ENCODE data around the gene CDK14.

The CDK14 gene

GRCh38 chr7:90839727-90840291 lies 243.7 kb downstream of the CDK14 start:
- Histone ChIP-seq H3K4me3 (no peak overlapping the region), H3K9me3 (no peaks in the 10 kb centered on the region), H3K4me1 (no peaks in the 10 kb centered on the region), H3K36me3 (replicated peaks) (no peaks in the 10 kb centered on the region), H3K27me3 (ENCODE audit: low read depth) (no peaks in the 10 kb centered on the region; the same call in 1 of the 2 replicates)
- in situ Hi-C loops (cut with MboI; ENCODE audit: low sequenced_read_pairs): no loop called here
- DNase-seq (ENCODE audit: low spot score in 2 of 2): no peak

GRCh38 chr7:90841759-90842429 lies 245.8 kb downstream of the CDK14 start:
- in situ Hi-C loops (cut with MboI; ENCODE audit: low sequenced_read_pairs): no loop called here

DNA sequence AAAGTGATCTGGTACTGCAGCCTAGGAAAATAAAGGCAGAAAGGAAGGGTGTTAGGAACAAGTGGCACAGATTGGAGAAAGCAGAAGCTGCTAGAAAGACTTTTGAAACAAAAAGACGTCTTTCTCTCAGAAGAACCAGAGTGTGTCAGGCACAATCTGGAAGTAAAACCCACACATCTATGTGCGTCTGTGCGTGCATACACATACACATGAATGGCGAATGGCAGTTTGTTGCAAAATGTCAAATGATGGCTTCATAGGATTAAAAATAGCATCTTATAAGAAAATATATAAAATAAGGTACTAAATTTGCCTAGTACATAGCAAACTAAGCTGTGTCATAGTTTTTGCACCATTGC lies 246.3 kb downstream of the CDK14 start:
- in situ Hi-C loops (cut with MboI; ENCODE audit: low sequenced_read_pairs): no loop called here

More at GRCh38 chr7:90841759-90842429, 245.8 kb downstream of the CDK14 start:
- DNase-seq (ENCODE audit: low spot score in 2 of 2): no peak
- no peaks in the 10 kb centered on the region for H3K4me1 ChIP-seq
- no peaks in the 10 kb centered on the region; the same call in 1 of the 2 replicates for H3K27me3 ChIP-seq (ENCODE audit: low read depth)
- H3K36me3 ChIP-seq (replicated peaks): no peaks in the 10 kb centered on the region
- no peaks in the 10 kb centered on the region for H3K9me3 ChIP-seq
- H3K4me3 ChIP-seq: no peak overlapping the region

GRCh38 chr7:90843472-90843871 lies 247.4 kb downstream of the CDK14 start:
- Histone ChIP-seq H3K9me3 (no peaks in the 10 kb centered on the region), H3K4me1 (no peaks in the 10 kb centered on the region), H3K36me3 (replicated peaks) (no peaks in the 10 kb centered on the region), H3K27me3 (ENCODE audit: low read depth) (no peaks in the 10 kb centered on the region; the same call in 1 of the 2 replicates), H3K4me3 (no peak overlapping the region)
- in situ Hi-C loops (cut with MboI; ENCODE audit: low sequenced_read_pairs): no loop called here
- no peak for DNase-seq (ENCODE audit: low spot score in 2 of 2)

More for the DNA sequence above, 246.3 kb downstream of the CDK14 start:
- H3K9me3 ChIP-seq: no peaks in the 10 kb centered on the region
- H3K4me3 ChIP-seq: no peak overlapping the region
- H3K4me1 ChIP-seq: no peaks in the 10 kb centered on the region
- DNase-seq (ENCODE audit: low spot score in 2 of 2): no peak
- no peaks in the 10 kb centered on the region for H3K36me3 ChIP-seq (replicated peaks)
- no peaks in the 10 kb centered on the region; the same call in 1 of the 2 replicates for H3K27me3 ChIP-seq (ENCODE audit: low read depth)

DNA sequence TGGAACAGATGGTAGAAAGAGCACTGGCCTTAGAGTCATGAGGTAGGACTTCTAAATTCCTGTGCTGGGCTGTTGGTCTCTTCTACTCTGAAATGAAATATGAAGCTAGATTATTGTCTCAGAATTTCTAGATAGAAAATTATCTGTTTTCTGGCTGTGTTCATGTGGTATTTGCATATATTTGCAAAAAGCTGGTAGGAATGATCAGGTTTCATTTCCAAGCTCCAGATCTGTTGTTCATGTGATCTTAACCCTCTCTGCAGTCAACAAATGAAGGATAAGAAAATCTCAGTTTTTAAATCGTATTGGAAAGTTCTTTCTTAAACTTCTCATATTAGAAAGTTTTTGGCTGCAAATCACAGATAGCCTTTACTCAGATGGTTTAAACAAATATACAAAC lies 248.3 kb downstream of the CDK14 start:
- in situ Hi-C loops (cut with MboI; ENCODE audit: low sequenced_read_pairs): no loop called here
- H3K36me3 ChIP-seq (replicated peaks): no peaks in the 10 kb centered on the region
- DNase-seq (ENCODE audit: low spot score in 2 of 2): no peak
- H3K9me3 ChIP-seq: no peaks in the 10 kb centered on the region
- H3K4me1 ChIP-seq: no peaks in the 10 kb centered on the region
- no peak overlapping the region for H3K4me3 ChIP-seq
- no peaks in the 10 kb centered on the region; the same call in 1 of the 2 replicates for H3K27me3 ChIP-seq (ENCODE audit: low read depth)

DNA sequence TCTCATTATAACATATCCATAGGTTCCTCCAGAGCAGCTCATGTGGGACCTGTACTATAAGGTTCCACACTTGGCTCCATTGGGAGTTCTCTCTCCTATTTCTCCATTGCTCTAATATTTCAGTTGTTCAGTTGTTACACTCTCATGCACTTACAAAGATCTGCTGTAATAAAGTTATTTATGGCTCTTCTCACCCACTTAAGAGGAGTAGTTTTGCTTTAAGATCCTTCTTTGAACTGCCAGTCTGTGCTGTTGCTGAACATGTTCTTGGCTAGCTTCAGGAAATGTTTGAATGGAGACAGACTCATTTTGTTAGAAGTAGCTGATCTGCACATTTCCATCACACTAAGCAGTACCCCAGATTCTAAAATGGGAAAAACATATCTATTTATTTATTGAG lies 250.1 kb downstream of the CDK14 start:
- no peak for DNase-seq (ENCODE audit: low spot score in 2 of 2)
- no peak overlapping the region for H3K4me3 ChIP-seq
- no peaks in the 10 kb centered on the region for H3K9me3 ChIP-seq
- no peaks in the 10 kb centered on the region for H3K4me1 ChIP-seq
- in situ Hi-C loops (cut with MboI; ENCODE audit: low sequenced_read_pairs): no loop called here
- no peaks in the 10 kb centered on the region for H3K36me3 ChIP-seq (replicated peaks)
- no peaks in the 10 kb centered on the region for H3K27me3 ChIP-seq (ENCODE audit: low read depth)

DNA sequence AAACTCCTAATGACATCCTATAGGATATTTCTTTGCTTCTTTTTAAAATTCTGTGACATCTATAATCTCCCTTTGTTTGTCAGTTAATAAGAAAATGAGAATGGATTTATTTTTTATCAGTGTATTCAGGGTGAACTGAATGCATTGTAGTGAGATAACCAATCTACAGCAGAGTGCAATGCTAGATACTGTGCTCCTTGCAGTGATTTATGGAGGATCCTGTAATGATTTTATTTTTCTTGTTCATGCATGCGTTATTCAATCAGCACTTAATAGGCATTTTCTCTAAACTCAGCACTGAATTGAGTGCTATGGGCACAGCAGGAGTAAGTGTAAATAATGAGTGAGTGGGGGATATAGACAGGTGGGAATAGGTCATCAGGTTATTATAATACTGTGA lies 253.9 kb downstream of the CDK14 start:
- H3K4me1 ChIP-seq: no peaks in the 10 kb centered on the region
- no peak for DNase-seq (ENCODE audit: low spot score in 2 of 2)
- H3K9me3 ChIP-seq: no peaks in the 10 kb centered on the region
- H3K27me3 ChIP-seq (ENCODE audit: low read depth): no peaks in the 10 kb centered on the region
- no peaks in the 10 kb centered on the region for H3K36me3 ChIP-seq (replicated peaks)
- in situ Hi-C loops (cut with MboI; ENCODE audit: low sequenced_read_pairs): no loop called here
- H3K4me3 ChIP-seq: no peak overlapping the region

- H3K9me3 ChIP-seq: no peaks in the 10 kb centered on the region
- H3K4me1 ChIP-seq: no peaks in the 10 kb centered on the region
- in situ Hi-C loops (cut with MboI; ENCODE audit: low sequenced_read_pairs): no loop called here
- H3K36me3 ChIP-seq (replicated peaks): no peaks in the 10 kb centered on the region
- H3K4me3 ChIP-seq: no peak overlapping the region
- no peak for DNase-seq (ENCODE audit: low spot score in 2 of 2)
- H3K27me3 ChIP-seq (ENCODE audit: low read depth): no peaks in the 10 kb centered on the region
Measured at GRCh38 chr7:90850471-90850870, 254.3 kb downstream of the CDK14 start.

DNA sequence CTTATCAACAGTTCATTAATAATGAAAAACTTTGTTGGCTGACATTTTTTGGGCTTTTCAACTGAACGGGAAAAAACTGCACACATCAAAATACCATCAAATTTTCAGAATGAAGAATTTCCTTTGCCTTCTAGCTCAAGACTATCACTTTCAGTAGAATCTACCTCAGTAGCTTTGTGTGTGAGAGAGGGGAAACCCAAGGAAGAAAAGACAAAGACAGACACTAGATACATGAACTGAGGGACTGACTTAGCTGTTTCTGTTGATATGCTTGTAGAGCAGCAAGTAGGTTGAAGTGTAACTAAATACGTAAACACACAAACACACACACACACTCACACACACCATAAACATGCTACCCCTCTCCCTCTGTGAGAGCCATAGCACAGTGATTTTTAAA lies 257.1 kb downstream of the CDK14 start:
- DNase-seq (ENCODE audit: low spot score in 2 of 2): no peak
- H3K27me3 ChIP-seq (ENCODE audit: low read depth): no peaks in the 10 kb centered on the region
- no peaks in the 10 kb centered on the region for H3K9me3 ChIP-seq
- H3K4me1 ChIP-seq: no peaks in the 10 kb centered on the region
- no peaks in the 10 kb centered on the region for H3K36me3 ChIP-seq (replicated peaks)
- in situ Hi-C loops (cut with MboI; ENCODE audit: low sequenced_read_pairs): no loop called here
- no peak overlapping the region for H3K4me3 ChIP-seq

DNA sequence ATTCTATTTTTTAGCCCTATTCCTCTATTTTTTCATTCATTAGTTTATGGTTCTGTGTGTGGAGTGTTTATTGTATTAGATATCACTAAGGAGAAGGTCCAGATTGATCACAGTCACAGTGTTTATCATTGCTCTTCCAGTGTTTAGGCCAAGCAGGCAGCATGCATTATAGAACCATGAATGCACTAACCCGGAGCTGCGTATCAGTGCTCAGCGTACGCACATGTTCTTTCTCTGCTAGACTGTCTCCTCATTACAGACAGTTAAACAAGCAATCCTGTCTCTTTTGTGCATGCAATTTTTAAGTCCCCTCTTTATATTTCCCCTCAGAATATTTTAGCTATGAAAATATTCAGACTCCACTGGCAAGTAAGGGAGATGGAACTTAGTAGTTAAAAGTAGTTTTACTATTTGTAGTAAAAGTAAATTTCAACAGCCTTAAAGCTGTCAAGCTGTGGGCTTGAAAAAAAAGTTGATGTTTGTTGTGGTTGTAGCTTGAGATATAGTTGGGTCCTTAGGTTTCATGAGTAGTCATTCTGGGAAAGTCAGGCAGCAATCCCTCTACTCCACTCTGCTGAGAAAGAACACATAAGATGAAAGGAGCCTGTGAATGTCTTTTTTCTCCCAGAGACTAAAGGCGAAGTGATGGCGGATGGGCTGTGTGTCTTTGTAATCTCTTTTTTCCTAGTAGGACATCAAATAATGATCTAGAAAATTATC lies 260.4 kb downstream of the CDK14 start:
- in situ Hi-C loops (cut with MboI; ENCODE audit: low sequenced_read_pairs): no loop called here

DNA sequence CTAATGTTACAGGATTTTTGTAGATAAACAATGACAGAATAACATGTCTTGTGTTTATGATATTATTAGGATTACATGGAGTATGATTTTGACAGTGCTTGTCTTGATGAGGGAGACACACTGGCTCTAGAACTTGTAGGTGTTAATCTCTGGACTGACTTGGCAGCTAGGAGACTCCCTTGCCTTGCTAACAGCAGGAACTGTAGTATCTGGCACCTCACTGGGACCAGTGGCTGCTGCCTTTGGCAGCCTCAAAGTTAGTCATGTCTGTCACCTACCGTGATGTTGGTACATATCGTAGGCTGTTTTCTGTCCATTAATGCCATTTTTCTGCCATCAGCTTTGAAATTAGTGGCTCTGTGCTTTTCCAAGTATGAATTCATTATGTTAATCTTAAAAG lies 261.5 kb downstream of the CDK14 start:
- Histone ChIP-seq H3K36me3 (replicated peaks) (no peaks in the 10 kb centered on the region), H3K27me3 (ENCODE audit: low read depth) (no peaks in the 10 kb centered on the region), H3K9me3 (no peaks in the 10 kb centered on the region), H3K4me1 (no peaks in the 10 kb centered on the region), H3K4me3 (no peak overlapping the region)
- in situ Hi-C loops (cut with MboI; ENCODE audit: low sequenced_read_pairs): no loop called here
- no peak for DNase-seq (ENCODE audit: low spot score in 2 of 2)

More for the DNA sequence above, 260.4 kb downstream of the CDK14 start:
- DNase-seq (ENCODE audit: low spot score in 2 of 2): no peak
- Histone ChIP-seq H3K9me3 (no peaks in the 10 kb centered on the region), H3K27me3 (ENCODE audit: low read depth) (no peaks in the 10 kb centered on the region), H3K36me3 (replicated peaks) (no peaks in the 10 kb centered on the region), H3K4me1 (no peaks in the 10 kb centered on the region), H3K4me3 (no peak overlapping the region)

GRCh38 chr7:90858546-90858945 lies 262.4 kb downstream of the CDK14 start:
- no peaks in the 10 kb centered on the region for H3K27me3 ChIP-seq (ENCODE audit: low read depth)
- H3K36me3 ChIP-seq (replicated peaks): no peaks in the 10 kb centered on the region
- no peaks in the 10 kb centered on the region for H3K9me3 ChIP-seq
- DNase-seq (ENCODE audit: low spot score in 2 of 2): no peak
- no peaks in the 10 kb centered on the region for H3K4me1 ChIP-seq
- no peak overlapping the region for H3K4me3 ChIP-seq
- in situ Hi-C loops (cut with MboI; ENCODE audit: low sequenced_read_pairs): no loop called here

- Histone ChIP-seq H3K27me3 (ENCODE audit: low read depth) (no peaks in the 10 kb centered on the region), H3K4me3 (no peak overlapping the region), H3K9me3 (no peaks in the 10 kb centered on the region), H3K4me1 (no peaks in the 10 kb centered on the region), H3K36me3 (replicated peaks) (no peaks in the 10 kb centered on the region)
- in situ Hi-C loops (cut with MboI; ENCODE audit: low sequenced_read_pairs): no loop called here
- DNase-seq (ENCODE audit: low spot score in 2 of 2): no peak
Measured at GRCh38 chr7:90859521-90859920, 263.4 kb downstream of the CDK14 start.

DNA sequence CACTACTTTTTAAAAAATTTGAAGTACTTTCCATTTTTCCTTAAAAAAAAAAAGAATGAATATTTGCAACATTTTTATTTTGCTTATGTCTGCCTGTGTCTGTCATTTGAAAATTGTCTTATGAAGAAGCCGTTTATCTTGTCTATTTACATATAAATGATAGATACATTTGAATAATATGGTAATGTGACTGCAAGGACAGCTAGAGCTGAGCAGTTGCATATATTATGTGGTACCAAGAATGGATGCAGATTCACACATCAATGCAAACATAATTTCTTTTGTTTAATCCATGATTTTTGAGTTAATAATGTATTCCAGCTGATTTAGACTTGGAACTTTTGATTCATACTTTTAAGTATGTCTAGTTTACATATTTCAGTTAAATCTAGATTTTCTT lies 268.0 kb downstream of the CDK14 start:
- Histone ChIP-seq H3K27me3 (ENCODE audit: low read depth) (no peaks in the 10 kb centered on the region), H3K4me1 (no peaks in the 10 kb centered on the region), H3K36me3 (replicated peaks) (no peaks in the 10 kb centered on the region), H3K9me3 (no peaks in the 10 kb centered on the region), H3K4me3 (no peak overlapping the region)
- no peak for DNase-seq (ENCODE audit: low spot score in 2 of 2)
- in situ Hi-C loops (cut with MboI; ENCODE audit: low sequenced_read_pairs): no loop called here

Data from HAP-1 (cell line).